ENCODE measurements around the gene MICALL2. TPM values are rescaled to one million over a fixed set of nuclear protein-coding genes. Genes with fewer than 3 reads are reported as not detected.

MICALL2 gene
- polyA plus RNA-seq, 1 of the 3 experiments (the other 2 are of a cell fraction) = 38.8 TPM

- H3F3A ChIP-seq (replicated peaks; ENCODE audit: insufficient read depth) = no peaks in the 10 kb centered on the region
- no peak overlapping the region for H2AFZ ChIP-seq (ENCODE audit: low read depth)
- no peaks in the 10 kb centered on the region for H3K9me3 ChIP-seq
- ChIA-PET CTCF (interaction anchor here (9.8 kb wide), 1 partner anchor 22 kb away, joined by 104 read pairs; no protein-coding TSS in a partner anchor), POLR2A (no interaction called here)
- no peak for DNase-seq
- no peaks in the 10 kb centered on the region for H3K79me2 ChIP-seq (ENCODE audit: insufficient read depth)
- H3K4me3 ChIP-seq (ENCODE audit: low read depth in 2 of 2, low read length in 1 of 2) = no peak overlapping the region
- 94% methylated on average over 7 of the region's 27 CpGs for WGBS (ENCODE audit: low lambda C conversion rate)
- no peaks in the 10 kb centered on the region for H3K9me2 ChIP-seq
- H3K9ac ChIP-seq = no peak overlapping the region
- H3K36me3 ChIP-seq (replicated peaks in 1 of 2; ENCODE audit: control insufficient read depth in 1 of 2, insufficient read depth in 2 of 2, low read length in 1 of 2) = peaks cover 19 to 83% of the 10 kb centered on the region in 2 experiments
- no peak overlapping the region for H3K4me2 ChIP-seq
- no peak for TF ChIP-seq EZH2phosphoT487 (IDR thresholded peaks at IDR 0.05; ENCODE audit: borderline replicate concordance, low read depth)
- TF ChIP-seq MXI1 (IDR thresholded peaks at IDR 0.05; ENCODE audit: low read depth, low read length) = no peak
- no peak for TF ChIP-seq FOXJ3 (CRISPR knock-in tag; IDR thresholded peaks at IDR 0.05)
- TF ChIP-seq FOSL2 (IDR thresholded peaks at IDR 0.05; ENCODE audit: borderline replicate concordance, low read depth) = no peak
- TF ChIP-seq, protein P1, sequence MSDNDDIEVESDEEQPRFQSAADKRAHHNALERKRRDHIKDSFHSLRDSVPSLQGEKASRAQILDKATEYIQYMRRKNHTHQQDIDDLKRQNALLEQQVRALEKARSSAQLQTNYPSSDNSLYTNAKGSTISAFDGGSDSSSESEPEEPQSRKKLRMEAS (IDR thresholded peaks at IDR 0.05; ENCODE audit: low read depth) = no peak
- no peak for TF ChIP-seq GABPA (IDR thresholded peaks at IDR 0.05; ENCODE audit: low read depth)
- no peak for TF ChIP-seq SIN3A (IDR thresholded peaks at IDR 0.05; ENCODE audit: borderline replicate concordance, low read depth, low read length)
- TF ChIP-seq RXRA (IDR thresholded peaks at IDR 0.05; ENCODE audit: borderline replicate concordance, low read depth) = no peak
- TF ChIP-seq EP300 (IDR thresholded peaks at IDR 0.05; ENCODE audit: borderline replicate concordance in 1 of 2, low read depth in 1 of 2, low read length in 1 of 2) = no peak
- TF ChIP-seq ELF1 (IDR thresholded peaks at IDR 0.05) = no peak
- no peak for TF ChIP-seq IRF3 (IDR thresholded peaks at IDR 0.05; ENCODE audit: low read depth, low read length)
- TF ChIP-seq FOXM1 (IDR thresholded peaks at IDR 0.05; ENCODE audit: low read depth) = no peak
- no peak for TF ChIP-seq SMC3 (IDR thresholded peaks at IDR 0.05; ENCODE audit: low read depth, low read length)
- TF ChIP-seq GATA2 (CRISPR knock-in tag; IDR thresholded peaks at IDR 0.05) = no peak
- H3K4me1 ChIP-seq (ENCODE audit: control insufficient read depth in 1 of 2, insufficient read depth in 2 of 2, low read depth in 1 of 2, low read length in 1 of 2) = no peaks in the 10 kb centered on the region
- peaks cover 4% of the 10 kb centered on the region; the same call in 1 of the 2 replicates for H4K20me1 ChIP-seq (ENCODE audit: insufficient read depth)
- no peak overlapping the region for H3K27ac ChIP-seq (ENCODE audit: low read depth in 2 of 2, low read length in 1 of 2)
- no peaks in the 10 kb centered on the region for H3K27me3 ChIP-seq (ENCODE audit: insufficient read depth)
These were observed 35.7 kb upstream of the MICALL2 start for GRCh38 chr7:1494866-1495563.

GRCh38 chr7:1494447-1494846 is 35.2 kb upstream of the MICALL2 start:
- CTCF ChIA-PET = interaction anchor here (9.8 kb wide), 1 partner anchor 21 kb away, joined by 104 read pairs; no protein-coding TSS in a partner anchor
- H3F3A ChIP-seq (replicated peaks; ENCODE audit: insufficient read depth) = no peaks in the 10 kb centered on the region
- H2AFZ ChIP-seq (ENCODE audit: low read depth) = no peak overlapping the region
- peaks cover 4% of the 10 kb centered on the region; the same call in 1 of the 2 replicates for H4K20me1 ChIP-seq (ENCODE audit: insufficient read depth)
- no peak overlapping the region for H3K27ac ChIP-seq (ENCODE audit: low read depth in 2 of 2, low read length in 1 of 2)
- 94% methylated on average over 14 of the region's 25 CpGs for WGBS (ENCODE audit: low lambda C conversion rate)
- no peaks in the 10 kb centered on the region for H3K9me2 ChIP-seq
- DNase-seq = no peak
- no peaks in the 10 kb centered on the region for H3K79me2 ChIP-seq (ENCODE audit: insufficient read depth)
- POLR2A ChIA-PET = no interaction called here
- no peak overlapping the region for H3K4me3 ChIP-seq (ENCODE audit: low read depth in 2 of 2, low read length in 1 of 2)
- no peak overlapping the region for H3K4me2 ChIP-seq
- H3K27me3 ChIP-seq (ENCODE audit: insufficient read depth) = no peaks in the 10 kb centered on the region
- H3K9ac ChIP-seq = no peak overlapping the region
- H3K36me3 ChIP-seq (replicated peaks in 1 of 2; ENCODE audit: control insufficient read depth in 1 of 2, insufficient read depth in 2 of 2, low read length in 1 of 2) = peaks cover 20 to 83% of the 10 kb centered on the region in 2 experiments
- TF ChIP-seq POLR2AphosphoS5 (IDR thresholded peaks at IDR 0.05; ENCODE audit: low read depth, low read length) (no peak), EP300 (IDR thresholded peaks at IDR 0.05; ENCODE audit: borderline replicate concordance in 1 of 2, low read depth in 1 of 2, low read length in 1 of 2) (no peak), NFIC (IDR thresholded peaks at IDR 0.05; ENCODE audit: borderline replicate concordance) (no peak), FOSL2 (IDR thresholded peaks at IDR 0.05; ENCODE audit: borderline replicate concordance, low read depth) (no peak), SIN3A (IDR thresholded peaks at IDR 0.05; ENCODE audit: borderline replicate concordance, low read depth, low read length) (no peak), YY1 (IDR thresholded peaks at IDR 0.05; ENCODE audit: low read depth) (no peak), RAD21 (IDR thresholded peaks at IDR 0.05; ENCODE audit: low read length) (no peak), MXI1 (IDR thresholded peaks at IDR 0.05; ENCODE audit: low read depth, low read length) (no peak), RXRA (IDR thresholded peaks at IDR 0.05; ENCODE audit: borderline replicate concordance, low read depth) (no peak), TAF1 (IDR thresholded peaks at IDR 0.05; ENCODE audit: borderline replicate concordance, low read depth, low read length) (no peak), TEAD4 (IDR thresholded peaks at IDR 0.05; ENCODE audit: borderline replicate concordance, insufficient read depth) (no peak)
- TF ChIP-seq, protein P2, sequence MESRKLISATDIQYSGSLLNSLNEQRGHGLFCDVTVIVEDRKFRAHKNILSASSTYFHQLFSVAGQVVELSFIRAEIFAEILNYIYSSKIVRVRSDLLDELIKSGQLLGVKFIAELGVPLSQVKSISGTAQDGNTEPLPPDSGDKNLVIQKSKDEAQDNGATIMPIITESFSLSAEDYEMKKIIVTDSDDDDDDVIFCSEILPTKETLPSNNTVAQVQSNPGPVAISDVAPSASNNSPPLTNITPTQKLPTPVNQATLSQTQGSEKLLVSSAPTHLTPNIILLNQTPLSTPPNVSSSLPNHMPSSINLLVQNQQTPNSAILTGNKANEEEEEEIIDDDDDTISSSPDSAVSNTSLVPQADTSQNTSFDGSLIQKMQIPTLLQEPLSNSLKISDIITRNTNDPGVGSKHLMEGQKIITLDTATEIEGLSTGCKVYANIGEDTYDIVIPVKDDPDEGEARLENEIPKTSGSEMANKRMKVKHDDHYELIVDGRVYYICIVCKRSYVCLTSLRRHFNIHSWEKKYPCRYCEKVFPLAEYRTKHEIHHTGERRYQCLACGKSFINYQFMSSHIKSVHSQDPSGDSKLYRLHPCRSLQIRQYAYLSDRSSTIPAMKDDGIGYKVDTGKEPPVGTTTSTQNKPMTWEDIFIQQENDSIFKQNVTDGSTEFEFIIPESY (IDR thresholded peaks at IDR 0.05; ENCODE audit: borderline replicate concordance, low read depth) = no peak
- TF ChIP-seq, protein P1 (IDR thresholded peaks at IDR 0.05; ENCODE audit: low read depth) = no peak
- H3K4me1 ChIP-seq (ENCODE audit: control insufficient read depth in 1 of 2, insufficient read depth in 2 of 2, low read depth in 1 of 2, low read length in 1 of 2) = no peaks in the 10 kb centered on the region
- no peaks in the 10 kb centered on the region for H3K9me3 ChIP-seq

Measured in SK-N-SH (cell line).